GM19455 (cell line): Measurements from ENCODE around the gene ZNF397.
"Not testable (repeated sequence)": the region's sequence is repeated elsewhere in the genome, so short reads cannot be mapped to it uniquely, and the experiment has no call there.

ENCODE experiments used
- ATAC-seq: cut with Tn5 transposase; IDR thresholded peaks from one replicate; pipeline ENCODE4 v1.9.1; 2021; ENCODE audit not compliant: unreplicated experiment

ZNF397 gene

GRCh38 chr18:35240664-35241447, at the start of gene ZNF397:
Gene ZNF397, plus strand, starts transcription at chr18:35241034. Its CDS starts 1,437 bp downstream, at chr18:35242471.
- peak; percentile 99 for ATAC-seq

DNA sequence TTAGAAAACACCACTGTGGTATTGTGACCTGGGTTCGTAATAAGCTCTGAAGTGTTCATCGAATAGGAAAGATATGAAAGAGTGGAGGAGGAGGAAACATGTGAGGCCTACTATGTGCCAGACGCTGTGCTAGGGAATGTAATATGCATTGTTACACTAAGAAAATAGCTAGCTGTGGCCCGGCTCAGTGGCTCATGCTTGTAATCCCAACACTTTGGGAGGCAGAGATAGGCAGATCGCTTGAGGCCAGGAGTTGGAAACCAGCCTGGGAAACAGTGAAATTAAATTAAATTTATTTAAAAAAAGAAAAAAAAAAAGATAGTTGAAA, 49.2 kb upstream of the ZNF397 start:
- ATAC-seq = no peak

DNA sequence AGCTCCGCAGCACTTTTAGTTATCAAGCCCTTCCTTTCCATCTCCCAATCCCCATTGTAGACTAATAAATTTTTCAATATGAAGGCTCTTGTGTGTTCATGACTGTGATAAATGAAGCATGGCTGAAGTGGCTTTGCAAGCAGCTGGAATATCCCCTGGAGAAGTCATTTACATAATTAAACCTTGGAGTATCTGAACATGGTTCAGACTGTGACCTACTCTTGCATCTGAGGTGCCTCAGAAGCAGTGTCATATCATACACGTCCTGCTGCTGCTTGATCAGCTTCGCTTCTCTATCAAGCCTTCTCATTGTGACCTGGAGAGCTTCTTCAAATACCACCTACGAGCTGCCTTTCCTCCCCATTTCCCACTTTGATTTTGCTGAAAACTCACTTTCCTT, 48.4 kb upstream of the ZNF397 start:
- ATAC-seq = no peak

DNA sequence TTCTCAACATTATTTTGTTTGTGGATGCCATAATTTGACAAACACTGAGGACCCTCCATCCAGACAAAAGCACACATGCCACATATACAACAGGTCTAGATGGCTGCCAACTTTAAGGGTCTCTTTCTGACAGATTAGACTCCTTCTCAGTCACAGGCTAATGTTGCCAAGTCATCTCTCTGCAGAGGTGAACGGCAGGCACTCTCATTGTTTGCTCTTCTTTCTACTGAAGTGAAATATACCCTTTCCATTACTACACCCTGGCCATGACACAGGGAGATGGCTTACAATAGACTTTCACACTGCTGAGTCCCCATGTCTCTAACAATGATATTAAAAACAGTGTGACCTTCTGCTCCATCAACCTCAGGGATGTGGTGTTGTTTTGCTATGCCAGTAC, 47.5 kb upstream of the ZNF397 start:
- no peak for ATAC-seq

GRCh38 chr18:35197296-35197695, 43.5 kb upstream of the ZNF397 start:
- no peak for ATAC-seq

- no peak for ATAC-seq
Observed at GRCh38 chr18:35201256-35201931, 39.4 kb upstream of the ZNF397 start.

DNA sequence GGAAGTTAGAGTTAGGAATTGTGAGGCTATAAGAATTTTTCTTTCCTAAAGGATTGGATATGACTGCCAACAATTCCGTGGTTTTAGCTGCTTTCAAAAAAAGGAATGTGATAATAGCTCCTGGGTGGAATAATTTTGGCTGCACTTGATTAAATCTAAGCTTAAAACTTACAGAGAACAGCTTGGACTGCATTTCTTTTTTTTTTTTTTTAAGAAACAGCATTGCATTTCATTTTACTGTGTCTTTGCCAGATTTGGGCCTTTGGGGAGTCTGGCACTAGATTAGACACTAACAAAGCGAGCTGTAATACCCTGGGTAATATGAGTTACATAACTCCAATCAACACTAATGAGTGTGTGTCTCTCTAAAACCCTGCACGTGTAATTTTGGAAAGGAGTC, 37.8 kb upstream of the ZNF397 start:
- ATAC-seq = no peak

DNA sequence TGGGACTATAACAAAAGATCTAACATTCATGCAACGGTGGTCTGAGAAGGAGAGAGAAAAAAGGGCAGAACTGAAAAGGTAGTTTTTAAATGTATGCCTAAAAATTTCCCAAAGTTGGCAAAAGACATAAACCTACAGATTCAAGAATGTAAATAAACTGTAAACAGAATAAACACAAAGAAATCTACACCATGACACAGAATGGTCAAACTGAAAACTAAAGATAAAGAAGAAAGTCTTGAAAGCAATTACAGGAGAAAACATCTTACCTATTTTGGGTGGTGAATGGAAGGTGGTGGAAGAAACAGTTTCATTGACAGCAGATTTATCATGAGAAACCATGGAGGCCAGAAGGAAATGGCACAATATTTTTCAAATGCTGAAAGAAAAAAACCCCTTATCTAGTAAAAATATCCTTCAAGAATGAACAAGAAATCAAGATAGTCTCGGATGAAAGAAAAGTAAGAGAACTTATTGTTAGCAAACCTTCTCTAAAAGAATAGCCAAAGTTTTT, 35.6 kb upstream of the ZNF397 start:
- no peak for ATAC-seq

- not testable (repeated sequence) for ATAC-seq
Observed at GRCh38 chr18:35205746-35206458, 34.9 kb upstream of the ZNF397 start.

DNA sequence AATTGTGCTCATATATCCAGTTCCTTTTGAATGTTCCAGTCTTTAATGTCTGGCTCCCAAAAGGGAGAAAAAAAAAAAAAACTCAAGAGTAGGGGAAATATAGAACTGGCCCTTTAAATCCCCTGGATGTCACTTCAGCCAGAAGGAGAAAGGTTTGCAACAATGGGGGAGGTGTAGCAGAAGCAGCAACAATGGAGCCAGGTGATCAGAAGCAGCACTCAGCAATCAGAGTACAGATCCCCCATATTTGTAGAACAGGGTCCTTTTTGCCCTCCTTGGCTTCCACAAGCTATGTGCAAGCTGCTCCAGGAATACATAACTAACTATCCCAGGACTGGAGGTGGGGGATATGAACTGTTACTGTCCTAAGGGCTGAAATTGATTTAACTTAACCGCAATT, 25.8 kb upstream of the ZNF397 start:
- ATAC-seq = no peak

DNA sequence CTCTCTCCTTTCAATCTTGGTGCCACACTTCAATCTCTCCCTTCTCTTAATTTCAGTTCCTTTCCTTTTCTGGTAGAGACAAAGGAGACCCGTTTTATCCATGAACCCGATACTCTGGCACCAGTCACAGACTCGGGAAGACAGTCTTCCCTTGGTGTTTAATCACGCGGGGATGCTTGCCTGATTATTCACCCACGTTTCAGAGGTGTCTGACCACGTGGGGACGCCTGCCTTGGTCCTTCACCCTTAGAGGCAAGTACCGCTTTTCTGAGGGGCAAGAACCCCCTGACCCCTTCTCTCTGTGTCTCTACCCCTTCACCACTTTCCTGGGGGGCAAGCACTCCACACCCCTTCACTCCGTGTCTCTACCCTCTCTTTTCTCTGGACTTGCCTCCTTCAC, 24.2 kb upstream of the ZNF397 start:
- ATAC-seq = not testable (repeated sequence)

- ATAC-seq = not testable (repeated sequence)
Observed at GRCh38 chr18:35219331-35219730, 21.5 kb upstream of the ZNF397 start.

DNA sequence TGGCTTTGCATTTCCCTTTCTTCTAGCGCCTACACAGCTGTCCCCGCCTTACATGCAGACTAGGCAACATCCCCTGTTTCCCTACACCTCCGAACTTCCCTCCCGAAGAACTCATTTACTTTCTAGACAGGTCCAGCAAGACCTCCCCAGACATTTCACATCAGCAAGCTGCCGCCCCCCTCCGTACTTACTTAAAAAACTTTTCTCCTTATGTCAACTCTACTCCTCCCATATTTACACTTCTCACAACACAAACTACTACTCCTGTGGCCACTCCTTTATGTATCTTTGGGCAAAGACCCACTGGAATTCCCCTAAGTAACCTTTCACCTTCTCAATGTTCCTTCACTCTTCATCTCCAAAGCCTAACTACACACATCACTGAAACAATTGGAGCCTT, 20.4 kb upstream of the ZNF397 start:
- ATAC-seq = no peak

DNA sequence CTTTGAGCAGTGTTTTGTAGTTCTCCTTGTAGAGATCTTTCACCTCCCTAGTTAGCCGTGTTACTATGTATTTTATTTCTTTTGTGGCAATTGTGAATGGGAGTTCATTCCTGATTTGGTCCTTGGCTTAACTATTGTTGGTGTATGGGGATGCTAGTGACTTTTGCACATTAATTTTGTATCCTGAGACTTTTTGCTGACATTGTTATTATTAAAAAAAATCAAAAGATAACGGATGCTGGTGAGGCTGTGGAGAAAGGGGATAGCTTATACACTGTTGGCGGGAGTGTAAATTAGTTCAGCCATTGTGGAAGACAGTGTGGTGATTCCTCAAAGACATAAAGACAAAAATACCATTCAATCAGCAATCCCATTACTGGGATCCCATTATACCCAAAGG, 17.0 kb upstream of the ZNF397 start:
- ATAC-seq = no peak

DNA sequence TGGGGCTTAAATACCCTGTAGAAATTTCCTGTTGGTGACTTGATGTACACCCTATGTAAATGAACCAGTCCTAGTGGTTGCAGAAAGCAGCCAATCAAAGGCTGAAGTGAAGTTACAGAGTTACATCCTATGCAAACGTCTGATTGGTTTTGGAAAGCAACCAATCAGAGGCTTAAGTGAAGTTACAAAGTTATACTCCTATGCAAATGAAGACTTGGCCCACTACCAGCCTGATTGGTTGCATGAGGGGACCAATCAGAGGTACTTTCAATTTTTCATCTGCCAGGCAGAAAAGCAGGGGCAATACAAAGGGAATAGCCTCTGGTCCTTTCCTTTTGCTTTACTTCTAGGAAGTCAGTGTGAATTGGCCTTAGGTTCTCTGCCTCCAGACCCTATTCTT, 13.6 kb upstream of the ZNF397 start:
- no peak for ATAC-seq

GRCh38 chr18:35231052-35231451, 9.8 kb upstream of the ZNF397 start:
- ATAC-seq = peak; percentile 81

DNA sequence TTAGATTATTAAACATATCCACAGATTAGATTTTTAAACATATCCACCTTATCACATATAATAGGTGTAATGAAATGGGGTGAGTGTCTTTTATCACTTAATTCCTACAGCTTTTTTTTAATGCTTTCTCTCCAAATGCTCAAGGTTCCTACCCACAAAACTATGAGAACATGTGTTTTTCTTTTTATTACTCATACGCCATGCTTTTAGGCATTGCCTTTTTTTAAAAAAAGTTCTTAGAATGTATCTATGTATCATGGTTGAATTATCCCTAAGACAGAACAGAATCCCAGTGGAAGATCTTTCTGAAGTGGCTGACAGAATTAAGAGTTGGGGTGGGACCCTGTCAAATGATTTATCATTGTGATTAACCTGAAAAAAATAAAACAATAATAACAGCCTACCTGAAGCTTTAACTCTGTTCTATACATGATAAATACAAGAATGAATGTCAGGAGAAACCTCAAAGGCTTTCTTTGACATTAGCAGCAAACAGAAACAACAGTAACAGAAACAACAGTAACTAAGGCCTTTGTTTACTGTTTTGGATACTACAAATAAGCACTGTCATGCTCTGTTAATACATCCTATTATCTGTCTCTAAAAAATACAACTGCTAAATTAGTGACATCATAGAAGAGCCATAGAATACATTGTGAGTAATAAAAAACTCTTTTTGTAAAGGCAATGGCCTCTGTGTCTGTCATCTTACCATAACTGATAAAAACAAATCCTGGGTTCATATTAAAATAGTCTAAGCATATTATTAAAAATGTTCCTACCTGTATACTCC, 4.1 kb upstream of the ZNF397 start:
- no peak for ATAC-seq

DNA sequence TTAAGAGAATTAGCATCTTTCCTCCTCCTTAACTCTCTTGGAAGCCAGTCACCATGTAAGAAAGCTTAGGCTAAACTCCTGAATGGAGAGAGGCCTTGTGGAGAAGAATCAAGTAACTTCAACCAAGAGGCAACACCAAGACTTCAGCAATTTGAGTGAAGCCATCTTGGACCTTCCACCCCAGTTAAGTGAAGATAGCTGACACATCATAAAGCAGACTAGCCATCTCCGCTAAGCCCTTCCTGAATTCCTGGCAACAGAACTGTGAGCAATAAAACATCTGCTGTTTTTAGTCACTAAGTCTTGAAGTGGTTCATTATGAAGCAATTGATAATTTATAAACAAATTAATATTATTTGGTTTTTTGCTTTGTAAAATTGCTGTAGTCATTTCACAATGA, 1.5 kb upstream of the ZNF397 start:
- no peak for ATAC-seq

GRCh38 chr18:35241448-35241804, 592 bp downstream of the ZNF397 start:
- no peak for ATAC-seq

DNA sequence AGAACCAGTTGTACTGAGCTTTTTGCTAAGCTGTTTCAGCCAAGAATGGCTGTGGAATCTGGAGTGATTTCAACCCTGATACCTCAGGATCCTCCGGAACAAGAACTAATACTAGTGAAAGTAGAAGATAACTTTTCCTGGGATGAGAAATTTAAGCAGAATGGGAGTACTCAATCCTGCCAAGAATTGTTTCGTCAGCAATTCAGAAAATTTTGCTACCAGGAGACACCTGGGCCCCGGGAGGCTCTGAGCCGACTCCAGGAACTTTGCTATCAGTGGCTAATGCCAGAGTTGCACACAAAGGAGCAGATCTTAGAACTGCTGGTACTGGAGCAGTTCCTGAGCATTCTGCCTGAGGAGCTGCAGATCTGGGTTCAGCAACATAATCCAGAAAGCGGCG, 1.6 kb downstream of the ZNF397 start:
- no peak for ATAC-seq

DNA sequence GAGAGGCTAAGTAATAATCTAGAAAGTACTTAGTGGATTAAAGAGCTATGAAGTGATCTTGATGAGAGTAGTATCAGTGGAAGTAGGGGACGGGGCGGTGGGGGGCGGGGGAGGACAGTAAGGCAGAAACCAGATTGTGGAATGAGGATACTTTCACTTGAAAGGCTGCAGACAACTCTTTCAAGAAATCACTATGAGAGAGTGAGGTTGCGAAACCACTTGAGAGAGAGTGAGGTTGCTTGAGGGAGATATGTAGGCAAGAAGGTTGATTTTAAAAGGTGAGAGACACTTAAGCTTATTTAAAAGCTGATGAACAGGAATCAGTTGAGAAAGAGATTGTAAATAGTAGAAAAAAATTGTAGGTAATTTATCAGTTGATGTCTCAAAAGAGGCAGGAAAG, 3.8 kb downstream of the ZNF397 start:
- ATAC-seq = no peak
